ENCODE data around the gene IMP4.

DNA sequence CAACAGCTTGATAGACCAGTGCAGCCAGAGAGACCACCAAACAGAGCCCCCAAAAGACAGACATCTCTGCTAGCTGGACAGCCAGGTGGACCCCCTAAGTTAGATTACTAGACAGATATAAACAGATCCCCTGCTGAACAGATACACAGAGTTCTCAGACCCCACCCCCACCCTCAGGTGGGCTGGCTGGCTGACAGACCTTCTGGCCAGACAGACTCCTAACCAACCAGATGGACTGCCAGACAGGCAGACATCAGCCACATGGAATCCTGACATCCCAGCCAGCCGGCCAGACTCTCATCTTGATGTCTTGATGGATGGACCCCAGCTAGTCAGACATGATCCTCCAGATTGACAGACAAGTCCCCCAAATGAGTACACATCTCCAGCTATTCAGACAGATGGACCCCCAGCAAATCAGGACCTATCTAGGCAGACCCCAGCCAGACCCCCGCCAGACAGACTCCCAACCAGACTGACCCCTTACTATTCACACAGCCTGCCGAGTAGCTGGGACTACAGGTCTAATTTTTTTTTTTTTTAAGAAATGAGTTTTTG is 31.2 kb downstream of the IMP4 start:
- TF ChIP-seq, protein P1, sequence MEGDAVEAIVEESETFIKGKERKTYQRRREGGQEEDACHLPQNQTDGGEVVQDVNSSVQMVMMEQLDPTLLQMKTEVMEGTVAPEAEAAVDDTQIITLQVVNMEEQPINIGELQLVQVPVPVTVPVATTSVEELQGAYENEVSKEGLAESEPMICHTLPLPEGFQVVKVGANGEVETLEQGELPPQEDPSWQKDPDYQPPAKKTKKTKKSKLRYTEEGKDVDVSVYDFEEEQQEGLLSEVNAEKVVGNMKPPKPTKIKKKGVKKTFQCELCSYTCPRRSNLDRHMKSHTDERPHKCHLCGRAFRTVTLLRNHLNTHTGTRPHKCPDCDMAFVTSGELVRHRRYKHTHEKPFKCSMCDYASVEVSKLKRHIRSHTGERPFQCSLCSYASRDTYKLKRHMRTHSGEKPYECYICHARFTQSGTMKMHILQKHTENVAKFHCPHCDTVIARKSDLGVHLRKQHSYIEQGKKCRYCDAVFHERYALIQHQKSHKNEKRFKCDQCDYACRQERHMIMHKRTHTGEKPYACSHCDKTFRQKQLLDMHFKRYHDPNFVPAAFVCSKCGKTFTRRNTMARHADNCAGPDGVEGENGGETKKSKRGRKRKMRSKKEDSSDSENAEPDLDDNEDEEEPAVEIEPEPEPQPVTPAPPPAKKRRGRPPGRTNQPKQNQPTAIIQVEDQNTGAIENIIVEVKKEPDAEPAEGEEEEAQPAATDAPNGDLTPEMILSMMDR (IDR thresholded peaks at IDR 0.05): no peak
- TF ChIP-seq POLR2A (IDR thresholded peaks at IDR 0.05) (no peak), POLR2AphosphoS5 (IDR thresholded peaks at IDR 0.05) (no peak)
